Astrocyte (in vitro differentiated cells and primary cell): ENCODE results near the gene LIN52. TPM values are rescaled to one million over a fixed set of nuclear protein-coding genes. Genes with fewer than 3 reads are reported as not detected.

Experiments
- DNase-seq: peaks from one replicate; pipeline ENCODE4 v3.0.0-alpha.2; 2010; ENCODE audit warnings: low read depth
- FAIRE-seq: peaks from 2 replicates; lab custom pipeline; 2011; peaks lifted over from hg19 to GRCh38; lab: Jason Lieb, UNC
- H2AFZ ChIP-seq: 2 replicates; pipeline ENCODE4 v1.6.0; 2012; ENCODE audit warnings: low read depth, low read length, inconsistent platforms
- H3K27ac ChIP-seq: 2 replicates; pipeline ENCODE4 v1.5.1; 2011; ENCODE audit warnings: low read depth, low read length, inconsistent platforms
- H3K27me3 ChIP-seq: 2 replicates; pipeline ENCODE4 v1.6.0; 2011; ENCODE audit warnings: low read length, inconsistent platforms; ENCODE audit not compliant: insufficient read depth
- H3K36me3 ChIP-seq: 2 replicates; pipeline ENCODE4 v1.5.1; 2011; ENCODE audit warnings: low read length, inconsistent platforms; ENCODE audit not compliant: insufficient read depth
- H3K4me1 ChIP-seq: 2 replicates; pipeline ENCODE4 v1.5.1; 2011; ENCODE audit warnings: low read length, inconsistent platforms; ENCODE audit not compliant: insufficient read depth
- H3K4me2 ChIP-seq: 2 replicates; pipeline ENCODE4 v1.6.0; 2012; ENCODE audit warnings: low read length, inconsistent platforms
- H3K4me3 ChIP-seq: 2 replicates; pipeline ENCODE4 v1.5.1; 2011; ENCODE audit warnings: low read depth, mild to moderate bottlenecking, low read length, inconsistent platforms; ENCODE audit not compliant: insufficient read depth
- H3K79me2 ChIP-seq: 2 replicates; pipeline ENCODE4 v1.6.0; 2012; ENCODE audit warnings: mild to moderate bottlenecking, low read length, inconsistent platforms; ENCODE audit not compliant: insufficient read depth
- H3K9ac ChIP-seq: 2 replicates; pipeline ENCODE4 v1.6.0; 2012; ENCODE audit warnings: mild to moderate bottlenecking, low read length, inconsistent platforms
- H3K9me3 ChIP-seq: 2 replicates; pipeline ENCODE4 v1.5.1; 2012; ENCODE audit warnings: low read depth, mild to moderate bottlenecking, low read length, inconsistent platforms; ENCODE audit not compliant: insufficient read depth
- H4K20me1 ChIP-seq: 2 replicates; pipeline ENCODE4 v1.6.0; 2012; ENCODE audit warnings: low read length, inconsistent platforms; ENCODE audit not compliant: insufficient read depth
- H3K27ac Mint-ChIP-seq: one replicate; pipeline ENCODE4 v1.8.0; 2021; ENCODE audit warnings: mild to moderate bottlenecking, mixed read lengths; ENCODE audit not compliant: unreplicated experiment
- H3K27me3 Mint-ChIP-seq: one replicate; pipeline ENCODE4 v1.8.0; 2021; ENCODE audit warnings: low read depth, mixed read lengths; ENCODE audit not compliant: unreplicated experiment
- H3K36me3 Mint-ChIP-seq: one replicate; pipeline ENCODE4 v1.8.0; 2021; ENCODE audit warnings: low read depth, mixed read lengths; ENCODE audit not compliant: unreplicated experiment
- H3K4me1 Mint-ChIP-seq: one replicate; pipeline ENCODE4 v1.8.0; 2021; ENCODE audit warnings: low read depth, mixed read lengths; ENCODE audit not compliant: unreplicated experiment
- H3K4me3 Mint-ChIP-seq: one replicate; pipeline ENCODE4 v1.8.0; 2021; ENCODE audit warnings: mild to moderate bottlenecking, moderate library complexity, mixed read lengths; ENCODE audit not compliant: unreplicated experiment
- H3K9me3 Mint-ChIP-seq: one replicate; pipeline ENCODE4 v1.8.0; 2021; ENCODE audit warnings: mild to moderate bottlenecking, mixed read lengths; ENCODE audit not compliant: unreplicated experiment
- CTCF ChIP-seq: IDR thresholded peaks from 2 replicates; pipeline ENCODE4 v1.5.1; 2011; ENCODE audit warnings: low read depth, mild to moderate bottlenecking, inconsistent platforms, low read length, moderate library complexity; ENCODE audit not compliant: insufficient read depth
- EZH2 ChIP-seq: IDR thresholded peaks from 2 replicates; pipeline ENCODE4 v1.6.1; 2012; ENCODE audit warnings: mild to moderate bottlenecking, low read length, inconsistent platforms; ENCODE audit not compliant: insufficient read depth
- total RNA-seq: library from RNA; stranded (reverse); gene quantifications from 2 replicates; pipeline ENCODE4 v1.2.1, GENCODE V29; 2021

LIN52 gene
- total RNA-seq, 1 donor from 2014 or later: 5.5 TPM

DNA sequence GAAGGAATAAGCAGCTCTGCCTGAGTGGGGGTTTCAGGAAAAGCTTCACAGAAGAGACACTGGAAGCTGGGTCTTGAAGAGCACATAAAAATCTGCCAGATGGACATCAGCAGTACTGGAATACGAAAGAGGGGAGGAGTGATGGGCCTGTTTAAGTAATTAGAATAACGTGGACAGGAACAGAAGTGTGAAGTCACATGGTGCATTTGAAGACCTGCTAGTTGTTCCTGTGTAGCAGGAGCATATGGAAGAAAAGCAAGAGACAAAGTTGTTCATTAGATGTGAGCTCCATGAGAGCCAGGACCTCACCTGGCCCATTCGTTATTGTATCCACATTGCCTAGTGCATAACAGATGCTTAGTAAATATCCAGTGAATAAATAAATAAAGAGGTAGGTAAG is 85.2 kb downstream of the LIN52 start:
- peaks cover under 1% of the 10 kb centered on the region for H3K36me3 Mint-ChIP-seq
- H3K36me3 ChIP-seq: no peaks in the 10 kb centered on the region
- no peak for TF ChIP-seq CTCF
- TF ChIP-seq EZH2: no peak
- no peak overlapping the region for H3K4me2 ChIP-seq
- H3K27me3 ChIP-seq: no peaks in the 10 kb centered on the region
- H3K9me3 ChIP-seq: no peaks in the 10 kb centered on the region
- H4K20me1 ChIP-seq: no peaks in the 10 kb centered on the region
- H3K9ac ChIP-seq: no peak overlapping the region
- H3K27me3 Mint-ChIP-seq: no peaks in the 10 kb centered on the region
- H2AFZ ChIP-seq: no peak overlapping the region
- no peaks in the 10 kb centered on the region for H3K4me1 ChIP-seq
- H3K27ac ChIP-seq: no peak overlapping the region
- no peak for DNase-seq
- H3K4me1 Mint-ChIP-seq: no peaks in the 10 kb centered on the region
- H3K4me3 ChIP-seq: no peak overlapping the region
- H3K27ac Mint-ChIP-seq: no peak overlapping the region
- FAIRE-seq: no peak
- H3K79me2 ChIP-seq: no peaks in the 10 kb centered on the region
- H3K9me3 Mint-ChIP-seq: no peaks in the 10 kb centered on the region
- no peak overlapping the region for H3K4me3 Mint-ChIP-seq

DNA sequence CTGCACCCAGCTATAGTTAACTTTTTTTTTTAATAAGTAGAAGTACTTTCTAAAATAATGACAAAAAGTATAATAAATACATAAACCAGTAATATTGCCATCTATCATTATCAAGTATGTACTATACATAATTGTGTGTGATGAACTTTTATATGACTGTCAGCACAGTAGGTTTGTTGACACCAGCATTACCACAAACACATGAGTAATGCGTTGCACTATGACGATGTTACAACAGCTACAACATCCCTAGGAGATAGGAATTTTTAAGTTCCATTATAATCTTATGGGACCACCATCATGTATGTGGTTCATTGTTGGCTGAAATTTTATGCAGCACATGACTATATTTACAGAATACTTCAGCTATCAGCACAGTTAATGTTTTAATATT is 91.6 kb downstream of the LIN52 start:
- Mint-ChIP-seq H3K4me1 (no peaks in the 10 kb centered on the region), H3K27ac (no peak overlapping the region)
- no peak for DNase-seq

More for the DNA sequence above, 91.6 kb downstream of the LIN52 start:
- H3K9ac ChIP-seq: no peak overlapping the region
- FAIRE-seq: no peak
- no peaks in the 10 kb centered on the region for H3K4me1 ChIP-seq
- Mint-ChIP-seq H3K27me3 (no peaks in the 10 kb centered on the region), H3K9me3 (no peaks in the 10 kb centered on the region), H3K36me3 (no peaks in the 10 kb centered on the region), H3K4me3 (no peak overlapping the region)
- H2AFZ ChIP-seq: no peak overlapping the region
- no peaks in the 10 kb centered on the region for H3K27me3 ChIP-seq
- H3K36me3 ChIP-seq: no peaks in the 10 kb centered on the region
- no peaks in the 10 kb centered on the region for H4K20me1 ChIP-seq
- H3K27ac ChIP-seq: no peak overlapping the region
- TF ChIP-seq EZH2 (no peak), CTCF (no peak)
- no peak overlapping the region for H3K4me2 ChIP-seq
- H3K79me2 ChIP-seq: no peaks in the 10 kb centered on the region
- H3K9me3 ChIP-seq: no peaks in the 10 kb centered on the region
- no peak overlapping the region for H3K4me3 ChIP-seq
